ENCODE measurements around the gene TBC1D23.
"Not testable (repeated sequence)": the region's sequence is repeated elsewhere in the genome, so short reads cannot be mapped to it uniquely, and the experiment has no call there.

The TBC1D23 gene

GRCh38 chr3:100339786-100340185 lies 79.0 kb downstream of the TBC1D23 start:
- TF ChIP-seq CTCF (IDR thresholded peaks at IDR 0.05; ENCODE audit: borderline replicate concordance, insufficient read depth, low read depth, low read length) = no peak
- no peak overlapping the region for H3K4me3 ChIP-seq (ENCODE audit: low read depth, low read length)

- no peak overlapping the region for H3K4me3 ChIP-seq (ENCODE audit: low read depth, low read length)
- TF ChIP-seq CTCF (IDR thresholded peaks at IDR 0.05; ENCODE audit: borderline replicate concordance, insufficient read depth, low read depth, low read length) = no peak
Measured at GRCh38 chr3:100340527-100340926, 79.7 kb downstream of the TBC1D23 start.

- TF ChIP-seq CTCF (IDR thresholded peaks at IDR 0.05; ENCODE audit: borderline replicate concordance, insufficient read depth, low read depth, low read length) = no peak
- no peak overlapping the region for H3K4me3 ChIP-seq (ENCODE audit: low read depth, low read length)
Measured at GRCh38 chr3:100348727-100349126, 87.9 kb downstream of the TBC1D23 start.

GRCh38 chr3:100351770-100352169 lies 91.0 kb downstream of the TBC1D23 start:
- H3K4me3 ChIP-seq (ENCODE audit: low read depth, low read length) = not testable (repeated sequence)

GRCh38 chr3:100352296-100353231 lies 91.8 kb downstream of the TBC1D23 start:
- TF ChIP-seq CTCF (IDR thresholded peaks at IDR 0.05; ENCODE audit: borderline replicate concordance, insufficient read depth, low read depth, low read length) = no peak
- no peak overlapping the region for H3K4me3 ChIP-seq (ENCODE audit: low read depth, low read length)

GRCh38 chr3:100354850-100355249 lies 94.1 kb downstream of the TBC1D23 start:
- H3K4me3 ChIP-seq (ENCODE audit: low read depth, low read length) = no peak overlapping the region
- no peak for TF ChIP-seq CTCF (IDR thresholded peaks at IDR 0.05; ENCODE audit: borderline replicate concordance, insufficient read depth, low read depth, low read length)

- H3K4me3 ChIP-seq (ENCODE audit: low read depth, low read length) = no peak overlapping the region
- no peak for TF ChIP-seq CTCF (IDR thresholded peaks at IDR 0.05; ENCODE audit: borderline replicate concordance, insufficient read depth, low read depth, low read length)
Measured at GRCh38 chr3:100358413-100358812, 97.6 kb downstream of the TBC1D23 start.

Measured in GM12875 (cell line).